DOHH2 (cell line): ENCODE results near the gene MOB2.

ENCODE experiments used
- CTCF ChIP-seq: fragments of 200-600 bp; sonication (generic); IDR thresholded peaks from one replicate; pipeline ENCODE4 v1.5.1; 2014; ENCODE audit warnings: antibody characterized with exemption, mild to moderate bottlenecking, low read depth, low read length; ENCODE audit not compliant: poor library complexity, severe bottlenecking
- EZH2phosphoT487 ChIP-seq: fragments of 200-600 bp; sonication (generic); IDR thresholded peaks from 2 replicates; pipeline ENCODE4 v1.6.1; 2017; ENCODE audit warnings: borderline replicate concordance, mild to moderate bottlenecking, antibody characterized with exemption, low read length, moderate library complexity, mixed read lengths

GRCh38 chr11:1496761-1497095 lies 10.1 kb upstream of the MOB2 start:
- no peak for TF ChIP-seq CTCF
- no peak for TF ChIP-seq EZH2phosphoT487
